GM23248 (cell line): Measurements from ENCODE around the gene ZNF275. TPM values are rescaled to one million over a fixed set of nuclear protein-coding genes. Genes with fewer than 3 reads are reported as not detected.
"Not testable (repeated sequence)": the region's sequence is repeated elsewhere in the genome, so short reads cannot be mapped to it uniquely, and the experiment has no call there.

ENCODE experiments used
- DNase-seq: peaks from one replicate; pipeline ENCODE4 v3.0.0-alpha.2; 2015
- H2AFZ ChIP-seq: fragments of 200-600 bp; sonication (generic); 2 replicates; pipeline ENCODE4 v1.6.1; 2016; ENCODE audit warnings: antibody characterized with exemption
- H3F3A ChIP-seq: fragments of 200-600 bp; sonication (generic); 2 replicates; pipeline ENCODE4 v1.6.1; 2016; ENCODE audit warnings: mild to moderate bottlenecking, antibody characterized with exemption, mixed run types; ENCODE audit not compliant: insufficient read depth
- H3K27ac ChIP-seq: fragments of 200-600 bp; sonication (generic); 2 replicates; pipeline ENCODE4 v1.5.1; 2016; ENCODE audit warnings: mild to moderate bottlenecking
- H3K27me3 ChIP-seq: fragments of 200-600 bp; sonication (generic); replicated peaks from 2 replicates; pipeline ENCODE4 v1.6.1; 2016; ENCODE audit warnings: mild to moderate bottlenecking; ENCODE audit not compliant: insufficient read depth
- H3K36me3 ChIP-seq: fragments of 200-600 bp; sonication (generic); 2 replicates; pipeline ENCODE4 v1.6.1; 2016; ENCODE audit warnings: low read depth, mild to moderate bottlenecking
- H3K4me1 ChIP-seq: fragments of 200-600 bp; sonication (generic); 2 replicates; pipeline ENCODE4 v1.6.1; 2016; ENCODE audit warnings: mild to moderate bottlenecking; ENCODE audit not compliant: insufficient read depth
- H3K4me2 ChIP-seq: fragments of 200-600 bp; sonication (generic); one replicate; pipeline ENCODE4 v1.6.1; 2016; ENCODE audit warnings: mild to moderate bottlenecking; ENCODE audit not compliant: unreplicated experiment
- H3K4me3 ChIP-seq: fragments of 200-600 bp; sonication (generic); 2 replicates; pipeline ENCODE4 v1.5.1; 2016; ENCODE audit warnings: mild to moderate bottlenecking
- H3K79me2 ChIP-seq: fragments of 200-600 bp; sonication (generic); 2 replicates; pipeline ENCODE4 v1.6.1; 2016; ENCODE audit warnings: mild to moderate bottlenecking; ENCODE audit not compliant: insufficient read depth
- H3K9ac ChIP-seq: fragments of 200-600 bp; sonication (generic); 2 replicates; pipeline ENCODE4 v1.6.1; 2016; ENCODE audit warnings: mild to moderate bottlenecking
- H3K9me2 ChIP-seq: fragments of 200-600 bp; sonication (generic); 2 replicates; pipeline ENCODE4 v1.6.1; 2016; ENCODE audit warnings: mixed run types, mild to moderate bottlenecking, moderate library complexity; ENCODE audit not compliant: insufficient read depth
- H3K9me3 ChIP-seq: fragments of 200-600 bp; sonication (generic); one replicate; pipeline ENCODE4 v1.6.1; 2017; ENCODE audit warnings: low read depth
- H4K20me1 ChIP-seq: fragments of 200-600 bp; sonication (generic); 2 replicates; pipeline ENCODE4 v1.6.0; 2016; ENCODE audit not compliant: insufficient read depth
- EZH2 ChIP-seq: fragments of 200-600 bp; sonication (generic); IDR thresholded peaks from 2 replicates; pipeline ENCODE4 v1.6.1; 2018; ENCODE audit warnings: antibody characterized with exemption, mild to moderate bottlenecking; ENCODE audit not compliant: insufficient read depth, poor library complexity, severe bottlenecking
- EZH2phosphoT487 ChIP-seq: fragments of 200-600 bp; sonication (generic); IDR thresholded peaks from 2 replicates; pipeline ENCODE4 v1.6.1; 2018; ENCODE audit warnings: antibody characterized with exemption, moderate library complexity, mild to moderate bottlenecking, low read depth; ENCODE audit not compliant: insufficient read depth
- WGBS, 2 experiments: methylation state at CpG; one replicate each; pipeline ENCODE4 v1.1.6; 2015 to 2017; ENCODE audit warnings: low lambda C conversion rate in 2 of 2, low coverage in 1 of 2; ENCODE audit errors: missing lambda C conversion rate in 2 of 2; 5-methylcytosine and 5-hydroxymethylcytosine counted together
- in situ Hi-C: fragments of 300-500 bp; cut with MboI; formaldehyde crosslinking; loops from 2 replicates; pipeline ENCODE4 v1.15.0; 2020
- polyA plus RNA-seq: library from polyadenylated mRNA; unstranded; fragments of >200 nt; fragmentation: Nextera tagmentation; extraction: Ambion mirVana; gene quantifications from 2 replicates; pipeline ENCODE4 v1.2.1, GENCODE V29; 2016
- total RNA-seq: library from RNA; depleted of rRNA; stranded (reverse); fragments of >200 nt; shearing (Covaris generic); gene quantifications from 2 replicates; pipeline ENCODE4 v1.2.3, GENCODE V29; 2014

ZNF275 gene
- total and polyA plus RNA-seq, 2 experiments from 2014 or later = 6.5 to 11.5 TPM

- no peak overlapping the region for H3K4me2 ChIP-seq
- H3K9me3 ChIP-seq = no peaks in the 10 kb centered on the region
- H3K9me2 ChIP-seq = no peaks in the 10 kb centered on the region
- WGBS, 2 experiments = 46 to 57% methylated on average over 3 to 4 of the region's 5 CpGs
- H3F3A ChIP-seq = no peaks in the 10 kb centered on the region
- H3K36me3 ChIP-seq = no peaks in the 10 kb centered on the region
- H3K27me3 ChIP-seq = no peaks in the 10 kb centered on the region
- TF ChIP-seq EZH2phosphoT487 (no peak), EZH2 (no peak)
- no peak for DNase-seq
- no peak overlapping the region for H3K9ac ChIP-seq
- H3K4me3 ChIP-seq = no peak overlapping the region
- no peak overlapping the region for H3K27ac ChIP-seq
- no peaks in the 10 kb centered on the region for H4K20me1 ChIP-seq
- no peak overlapping the region for H2AFZ ChIP-seq
- H3K79me2 ChIP-seq = no peaks in the 10 kb centered on the region
- in situ Hi-C loops = no loop called here
- H3K4me1 ChIP-seq = no peaks in the 10 kb centered on the region
These were observed 53.4 kb downstream of the ZNF275 start for GRCh38 chrX:153387345-153387744.

GRCh38 chrX:153387987-153388721 lies 54.2 kb downstream of the ZNF275 start:
- no peaks in the 10 kb centered on the region for H4K20me1 ChIP-seq
- no peaks in the 10 kb centered on the region for H3K27me3 ChIP-seq
- 58 to 79% methylated on average over 6 to 8 of the region's 10 CpGs for WGBS, 2 experiments
- no peak for TF ChIP-seq EZH2phosphoT487
- TF ChIP-seq EZH2 = no peak
- no peak overlapping the region for H3K4me3 ChIP-seq
- no peak overlapping the region for H3K27ac ChIP-seq
- H3K4me2 ChIP-seq = no peak overlapping the region
- in situ Hi-C loops = no loop called here
- no peak for DNase-seq
- no peaks in the 10 kb centered on the region for H3K4me1 ChIP-seq
- H2AFZ ChIP-seq = no peak overlapping the region
- no peaks in the 10 kb centered on the region for H3K9me2 ChIP-seq
- H3F3A ChIP-seq = no peaks in the 10 kb centered on the region
- H3K9me3 ChIP-seq = no peaks in the 10 kb centered on the region
- H3K79me2 ChIP-seq = no peaks in the 10 kb centered on the region
- no peak overlapping the region for H3K9ac ChIP-seq
- no peaks in the 10 kb centered on the region for H3K36me3 ChIP-seq

GRCh38 chrX:153388722-153389459 lies 54.9 kb downstream of the ZNF275 start:
- Histone ChIP-seq H3K79me2 (no peaks in the 10 kb centered on the region), H3K4me3 (no peak overlapping the region), H3K36me3 (no peaks in the 10 kb centered on the region), H3K9ac (no peak overlapping the region), H3K9me2 (no peaks in the 10 kb centered on the region), H3K4me2 (no peak overlapping the region), H3K27me3 (no peaks in the 10 kb centered on the region), H3K27ac (no peak overlapping the region), H4K20me1 (no peaks in the 10 kb centered on the region), H2AFZ (no peak overlapping the region), H3F3A (no peaks in the 10 kb centered on the region), H3K4me1 (no peaks in the 10 kb centered on the region), H3K9me3 (no peaks in the 10 kb centered on the region)
- WGBS, 2 experiments = 50 to 80% methylated on average over 2 to 9 of the region's 14 CpGs
- in situ Hi-C loops = no loop called here
- TF ChIP-seq EZH2phosphoT487 = no peak
- TF ChIP-seq EZH2 = no peak
- no peak for DNase-seq

- not testable (repeated sequence) for H3K9me3 ChIP-seq
These were observed 55.5 kb downstream of the ZNF275 start for GRCh38 chrX:153389460-153389768.

More at GRCh38 chrX:153389460-153389768, 55.5 kb downstream of the ZNF275 start:
- H3K27me3 ChIP-seq, H2AFZ ChIP-seq, H3K4me1 ChIP-seq, H3K9ac ChIP-seq, H3K4me2 ChIP-seq, DNase-seq, in situ Hi-C loops, H3K4me3 ChIP-seq, H4K20me1 ChIP-seq, H3K9me2 ChIP-seq, H3K27ac ChIP-seq, H3F3A ChIP-seq, H3K79me2 ChIP-seq, H3K36me3 ChIP-seq: not testable (repeated sequence)
- 85% methylated on average over 6 of the region's 6 CpGs; no CpG with 5 or more reads in 1 of the 2 experiments for WGBS, 2 experiments
